Measurements from ENCODE around the gene TRIM40.
A peak's percentile ranks its signal among the peaks of the same experiment; 100 is the strongest.
"Not testable (repeated sequence)": the region's sequence is repeated elsewhere in the genome, so short reads cannot be mapped to it uniquely, and the experiment has no call there.

TRIM40 gene

DNA sequence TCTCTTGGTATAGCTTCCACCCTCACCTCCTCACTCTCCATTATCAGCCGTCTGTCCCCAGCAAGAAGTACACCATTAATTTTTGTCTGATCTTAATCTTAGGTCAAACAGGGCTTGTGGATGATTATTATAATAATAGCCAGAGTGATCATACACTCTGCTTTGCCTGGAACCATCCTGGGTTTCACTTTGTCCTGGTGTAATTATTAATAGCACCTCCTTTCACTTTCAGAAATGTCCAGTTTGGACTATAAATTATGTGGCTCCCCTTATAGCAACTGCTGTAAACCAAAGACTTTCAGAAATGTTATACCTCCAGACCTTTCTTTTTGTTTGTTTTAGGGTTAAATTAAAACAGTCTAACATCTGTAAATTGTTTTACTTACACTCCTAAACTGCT lies 22.1 kb upstream of the TRIM40 start:
- DNase-seq, result no peak

DNA sequence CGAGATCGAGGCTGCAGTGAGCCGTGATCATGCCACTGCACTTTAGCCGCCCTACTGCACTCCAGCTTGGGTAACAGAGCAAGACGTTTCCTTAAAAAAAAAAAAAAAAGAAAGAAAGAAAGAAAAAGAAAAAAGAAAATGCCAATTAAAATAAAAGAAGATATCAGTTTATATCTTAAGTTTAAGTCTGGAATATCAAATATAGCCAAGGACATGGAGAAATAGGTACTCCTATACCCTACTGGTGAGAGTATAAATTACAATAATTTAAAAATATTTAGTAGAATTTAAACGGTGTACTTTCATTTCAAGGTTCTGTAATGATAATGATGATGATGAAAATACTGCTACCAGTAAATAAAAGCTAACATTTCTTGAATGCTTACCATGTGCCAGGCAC lies 19.2 kb upstream of the TRIM40 start:
- DNase-seq, result no peak

DNA sequence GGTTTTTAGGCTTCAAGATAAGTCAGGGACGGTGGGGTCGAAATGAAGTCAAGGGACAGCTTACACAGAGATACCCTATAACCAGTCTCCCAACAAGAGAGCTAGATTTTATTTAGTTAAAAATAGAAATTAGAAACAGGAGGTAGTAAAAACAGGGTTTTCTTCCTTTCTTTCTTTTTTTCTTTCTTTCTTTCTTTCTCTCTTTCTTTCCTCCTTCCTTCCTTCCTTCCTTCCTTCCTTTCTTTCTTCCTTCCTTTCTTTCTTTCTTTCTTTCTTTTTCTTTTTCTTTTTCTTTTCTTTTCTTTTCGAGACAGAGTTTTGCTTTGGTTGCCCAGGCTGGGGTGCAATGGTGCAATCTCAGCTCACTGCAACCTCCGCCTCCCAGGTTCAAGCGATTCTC lies 17.2 kb upstream of the TRIM40 start:
- not testable (repeated sequence) for DNase-seq

DNA sequence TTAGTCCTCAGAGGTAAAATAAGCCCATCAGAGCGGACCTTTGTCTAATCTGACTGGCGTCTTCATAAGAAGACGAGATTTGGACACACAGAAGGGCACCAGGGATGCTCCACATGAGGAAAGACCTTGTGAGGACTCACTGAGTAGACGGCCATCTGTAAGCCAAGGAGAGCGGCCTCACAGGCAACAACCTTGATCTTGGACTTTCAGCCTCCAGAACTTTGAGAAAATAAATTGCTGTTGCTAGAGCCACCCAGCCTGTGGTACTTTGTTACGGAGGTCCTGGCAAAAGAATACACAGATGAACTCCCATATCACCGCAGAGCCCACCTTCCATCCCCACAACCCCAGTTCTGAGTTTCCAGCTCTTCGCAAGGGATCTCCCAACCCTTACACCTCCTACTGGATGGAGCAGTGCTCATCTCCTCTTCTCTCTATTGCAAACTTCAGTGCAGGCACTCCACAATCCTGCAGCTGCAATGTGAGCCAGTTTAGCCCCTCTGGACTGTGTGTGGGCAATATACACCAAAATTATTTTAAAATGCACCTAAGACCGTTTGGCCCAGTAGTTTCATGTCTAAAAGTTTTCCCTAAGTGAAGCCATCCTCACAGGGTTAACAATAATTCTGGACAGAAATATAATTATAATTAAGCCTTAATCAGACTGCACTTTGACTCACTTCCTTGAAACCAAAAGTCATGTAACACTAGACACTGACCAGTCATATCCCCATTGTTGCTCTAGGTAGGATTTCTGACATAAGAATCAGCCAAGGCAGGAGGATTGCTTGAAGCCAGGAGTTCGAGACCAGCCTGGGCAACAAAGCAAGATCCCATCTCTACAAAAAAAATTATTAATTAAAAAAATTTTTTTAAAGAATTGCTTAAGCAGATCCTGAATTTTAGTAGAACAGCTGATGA lies 14.2 kb upstream of the TRIM40 start:
- DNase-seq, result no peak

DNA sequence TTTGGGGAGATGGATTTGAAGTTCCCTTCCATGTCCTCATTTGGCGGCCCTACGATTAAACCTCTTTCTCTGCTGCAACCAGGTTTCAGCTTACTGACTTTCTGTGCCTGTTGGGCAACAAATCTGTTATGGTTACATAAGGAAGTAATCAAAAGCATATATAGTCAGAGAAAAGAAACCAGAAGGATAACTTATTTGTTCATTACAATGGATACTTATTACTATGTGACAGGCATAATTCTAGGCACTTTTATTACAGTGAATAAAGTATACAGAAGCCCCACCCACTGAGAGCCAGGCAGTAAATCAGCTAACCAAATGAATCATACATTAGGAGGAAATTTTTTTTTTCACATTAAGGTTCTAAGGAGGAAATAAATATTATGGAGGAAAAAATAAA lies 13.4 kb upstream of the TRIM40 start:
- no peak for DNase-seq

DNA sequence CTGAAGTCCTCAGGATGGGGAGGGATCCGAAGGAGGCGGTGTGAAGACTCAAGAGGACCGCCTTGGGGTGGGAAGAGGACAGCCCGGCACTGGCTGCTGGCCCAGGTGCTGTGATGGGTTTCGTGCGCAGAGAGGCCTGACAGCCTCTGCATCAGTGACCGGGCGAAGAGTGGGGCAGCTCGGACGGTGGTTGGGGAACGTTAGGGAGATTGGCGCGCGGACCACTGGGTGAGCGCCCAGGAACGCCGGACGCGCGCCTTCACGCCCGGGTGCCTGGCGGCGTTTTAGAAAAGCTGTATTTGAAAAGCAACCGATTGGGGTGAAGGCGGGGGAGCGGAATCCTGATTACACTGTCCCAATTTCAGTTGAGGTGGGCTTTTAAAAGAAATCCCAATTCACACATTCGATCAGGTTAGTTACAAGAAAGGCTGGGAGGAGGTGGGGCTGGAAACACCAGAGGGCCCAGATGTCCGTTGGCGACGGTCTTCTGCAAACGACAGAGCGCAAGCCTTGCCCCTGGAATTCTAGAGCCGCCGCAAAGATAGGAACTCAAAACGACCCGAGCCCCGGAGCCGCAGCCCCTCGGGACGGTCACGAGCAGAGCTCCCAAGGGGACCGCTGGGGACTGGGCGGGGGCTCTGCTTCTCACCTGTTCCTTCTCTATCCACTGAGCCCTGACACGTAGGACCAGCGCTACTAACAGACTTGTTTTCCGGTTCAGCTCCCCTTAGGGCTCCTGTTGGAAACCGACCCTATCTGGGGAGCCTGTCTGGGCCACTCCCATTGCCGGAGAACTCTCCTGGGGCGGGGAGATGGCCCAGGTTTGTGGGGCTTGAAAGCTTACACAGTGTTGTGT lies 8.5 kb upstream of the TRIM40 start:
- no peak for DNase-seq

DNA sequence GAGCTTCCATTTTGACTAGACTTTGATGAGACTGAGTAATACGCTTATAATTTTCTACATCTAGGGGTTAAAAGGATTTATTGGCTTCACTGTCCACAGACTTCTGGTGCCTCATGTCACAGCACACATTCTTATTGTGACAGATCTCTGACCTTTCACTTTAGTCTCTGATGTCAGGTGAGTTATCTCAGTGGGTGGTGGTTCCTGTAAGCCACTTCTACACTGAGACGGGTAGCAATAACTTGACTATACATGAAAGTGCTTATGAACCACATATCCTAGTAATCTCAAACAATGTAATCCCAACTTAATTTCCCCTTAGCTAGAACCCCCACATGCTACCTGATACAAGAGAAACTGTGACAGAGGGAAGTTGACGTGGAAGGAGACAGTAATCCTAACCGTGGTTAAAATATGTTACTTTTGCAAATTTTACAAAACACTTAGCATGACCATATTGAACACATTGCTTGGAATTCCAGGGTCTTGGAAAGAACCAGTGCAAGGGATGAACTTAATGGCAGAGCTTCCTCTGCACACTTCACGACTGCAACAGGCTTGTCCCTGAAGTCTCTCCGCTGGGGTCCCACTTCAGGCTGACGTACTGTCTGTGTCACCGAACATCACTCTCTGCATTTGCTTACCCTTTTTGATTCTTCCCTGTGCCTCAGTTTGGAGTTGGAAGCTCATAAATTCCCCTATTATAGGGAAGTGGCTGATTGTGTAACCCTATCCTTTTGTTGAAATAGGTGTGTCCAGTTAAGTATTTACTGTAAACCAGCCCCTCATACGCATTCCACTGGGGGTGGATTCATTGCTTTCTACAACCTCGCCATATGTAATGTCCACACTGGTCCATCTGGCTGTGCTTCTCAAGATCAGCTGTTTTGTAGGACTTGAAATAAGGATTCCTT lies 6.4 kb upstream of the TRIM40 start:
- no peak for DNase-seq

DNA sequence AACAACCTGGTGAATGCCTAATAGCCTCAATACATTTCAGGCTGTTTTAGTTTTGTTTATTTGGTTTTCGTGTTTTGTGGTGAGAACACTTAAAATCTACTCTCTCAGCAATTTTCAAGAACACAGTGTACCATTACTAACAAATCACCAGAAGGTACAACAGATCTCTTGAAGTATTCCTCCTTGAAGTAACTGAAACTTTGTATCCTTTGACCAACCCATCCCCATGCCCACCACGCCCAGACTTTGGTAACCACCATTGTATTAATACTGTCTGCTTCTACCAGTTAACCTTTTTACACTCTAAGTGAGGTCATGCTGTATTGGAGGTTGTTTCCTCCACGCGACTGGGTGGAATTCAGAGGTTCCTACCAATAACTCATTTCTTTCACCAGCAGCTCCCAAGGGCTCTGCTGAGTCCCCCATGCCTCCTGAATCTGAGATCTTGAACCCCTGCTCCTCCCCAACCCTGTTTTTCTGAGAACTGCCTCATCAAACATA lies 5.7 kb upstream of the TRIM40 start:
- no peak for DNase-seq

DNA sequence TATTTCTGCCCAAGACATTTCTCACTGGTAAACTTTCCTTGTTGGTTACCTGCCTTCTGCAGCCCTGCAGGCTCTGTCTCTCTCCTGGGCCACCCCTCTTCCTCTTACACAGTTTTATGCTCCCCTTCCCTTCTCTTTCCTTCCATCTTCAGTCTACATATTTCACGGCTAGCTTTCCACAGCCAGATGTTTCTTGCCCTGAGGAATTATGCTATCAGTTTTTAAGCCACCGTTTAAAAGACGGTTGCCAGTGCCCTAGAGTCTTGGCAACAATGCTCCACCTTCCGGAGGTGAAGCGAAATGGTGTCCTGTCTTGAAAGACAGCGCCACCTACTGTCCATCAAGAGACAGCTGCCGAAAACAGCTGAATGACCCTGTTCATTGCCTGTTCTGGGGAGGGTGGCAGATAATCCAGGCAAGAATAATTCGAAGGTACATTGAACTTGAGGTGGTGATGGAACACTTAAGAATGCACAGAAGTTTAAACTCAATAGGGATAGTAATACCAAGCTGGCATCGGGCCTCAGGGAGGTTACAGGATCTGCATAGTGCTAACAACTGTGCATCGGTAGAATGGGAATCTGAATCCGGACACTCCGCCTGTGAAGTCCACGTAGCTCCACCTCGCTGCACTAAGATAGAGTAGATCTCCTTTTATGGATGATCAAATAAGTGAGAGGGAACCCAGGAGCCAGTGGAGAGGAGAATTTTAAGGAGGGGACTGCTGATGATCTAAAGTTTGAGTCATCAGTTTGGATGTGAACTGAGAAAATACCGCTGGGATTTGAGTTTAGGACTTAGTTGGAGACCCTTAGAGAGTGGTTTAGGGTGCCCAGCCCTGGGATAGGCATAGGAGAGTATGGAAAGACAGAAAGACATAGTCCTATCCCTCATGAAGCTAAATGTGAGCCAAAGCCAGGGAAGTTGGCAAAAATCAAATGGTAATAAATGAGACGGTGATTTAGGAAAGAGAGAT lies 4.8 kb upstream of the TRIM40 start:
- DNase-seq, result peak; percentile 75

DNA sequence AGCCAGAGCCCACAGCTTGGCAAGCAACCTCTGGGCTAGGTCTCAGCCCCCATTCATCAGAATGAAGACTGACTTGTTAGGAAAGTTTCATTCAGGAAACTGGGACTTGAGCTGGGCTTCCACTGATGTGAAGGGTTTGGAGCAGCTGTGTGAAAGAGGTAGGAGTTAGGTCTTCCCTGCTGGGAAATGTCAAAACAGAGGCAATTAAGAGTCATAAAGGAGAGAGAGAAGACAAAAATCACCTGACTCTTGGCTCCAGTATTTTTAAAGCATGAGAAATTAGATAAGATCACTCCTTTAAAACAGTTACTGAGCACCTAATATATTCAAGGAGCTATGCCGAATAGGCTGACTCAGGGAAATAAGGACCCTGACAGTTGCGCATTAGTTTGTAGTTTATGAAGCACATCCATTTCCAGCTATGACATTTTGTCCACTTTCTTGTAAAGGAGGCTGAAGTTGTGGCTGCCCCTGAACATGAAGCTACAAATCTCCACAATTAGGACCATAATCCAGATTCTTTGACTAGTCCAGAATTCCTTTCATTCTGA lies 3.9 kb upstream of the TRIM40 start:
- DNase-seq, result no peak

DNA sequence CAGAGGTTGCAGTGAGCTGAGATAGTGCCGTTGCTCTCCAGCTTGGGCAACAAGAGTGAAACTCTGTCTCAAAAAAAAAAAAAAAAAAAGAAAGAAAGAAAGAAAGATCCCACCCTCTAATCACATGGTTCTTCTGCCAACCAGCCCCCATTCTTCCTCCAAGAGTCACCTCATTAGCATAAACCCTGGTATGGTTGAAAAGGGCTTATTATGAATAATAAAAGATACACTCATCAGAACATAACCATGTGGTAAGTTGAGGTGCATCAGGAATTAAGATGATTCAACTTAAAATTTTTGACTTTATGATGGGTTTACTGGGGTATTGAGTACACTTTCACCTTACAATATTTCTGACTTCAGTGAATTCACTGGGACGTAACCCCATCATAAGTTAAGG lies 793 bp upstream of the TRIM40 start:
- no peak for DNase-seq

DNA sequence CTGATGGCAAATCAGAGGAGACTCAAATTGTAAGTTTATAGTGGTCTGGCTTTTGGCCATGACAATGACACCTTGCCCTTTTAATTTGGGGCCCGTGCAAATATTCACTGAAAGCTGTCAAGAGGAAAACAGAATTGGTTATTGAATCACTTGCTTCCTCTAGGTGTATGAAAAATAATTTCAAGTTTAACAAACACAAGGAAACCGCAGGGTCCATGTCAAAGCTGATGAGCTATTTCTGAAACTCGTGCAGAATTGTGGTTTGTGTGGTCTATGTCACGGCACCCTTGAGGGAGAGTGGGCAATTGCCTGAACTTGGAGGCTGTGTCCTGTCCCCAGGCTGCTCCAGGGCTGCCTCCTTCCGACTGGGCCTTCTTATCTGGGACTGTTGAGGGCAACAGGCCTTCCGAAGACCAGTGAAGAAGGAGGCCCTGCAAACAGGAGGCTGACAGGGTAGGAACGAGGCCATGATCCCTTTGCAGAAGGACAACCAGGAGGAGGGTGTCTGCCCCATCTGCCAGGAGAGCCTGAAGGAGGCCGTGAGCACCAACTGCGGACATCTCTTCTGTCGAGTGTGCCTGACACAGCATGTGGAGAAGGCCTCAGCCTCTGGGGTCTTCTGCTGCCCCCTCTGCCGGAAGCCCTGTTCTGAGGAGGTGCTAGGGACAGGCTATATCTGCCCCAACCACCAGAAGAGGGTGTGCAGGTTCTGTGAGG lies 788 bp downstream of the TRIM40 start:
- no peak for DNase-seq

DNA sequence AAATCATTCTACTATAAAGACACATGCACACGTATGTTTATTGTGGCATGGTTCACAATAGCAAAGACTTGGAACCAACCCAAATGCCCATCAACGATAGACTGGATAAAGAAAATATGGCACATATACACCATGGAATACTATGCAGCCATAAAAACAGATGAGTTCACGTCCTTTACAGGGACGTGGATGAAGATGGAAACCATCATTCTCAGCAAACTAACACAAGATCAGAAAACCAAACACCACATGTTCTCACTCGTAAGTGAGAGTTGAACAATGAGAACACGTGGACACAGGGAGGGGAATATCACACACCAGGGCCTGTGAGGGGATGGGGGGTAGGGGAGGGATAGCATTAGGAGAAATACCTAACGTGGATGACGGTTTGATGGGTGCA lies 4.3 kb downstream of the TRIM40 start:
- not testable (repeated sequence) for DNase-seq

DNA sequence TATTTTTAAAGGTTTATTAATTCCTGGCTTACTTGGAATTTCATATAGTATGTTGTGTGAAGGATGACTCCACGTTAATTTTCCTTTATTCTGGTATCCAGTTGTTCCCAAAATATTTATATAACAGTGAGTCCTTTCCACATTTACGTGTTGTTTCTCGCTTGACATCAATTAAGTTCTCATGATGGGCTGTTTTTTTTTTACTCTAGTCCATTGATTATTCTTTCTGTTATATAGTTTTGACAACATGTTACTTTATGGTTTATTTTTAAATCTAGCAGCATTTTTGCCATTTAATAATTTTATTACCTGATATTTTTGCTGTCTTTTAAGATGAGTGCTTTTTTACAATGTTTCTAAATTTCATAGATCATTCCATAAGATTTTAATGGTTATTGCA lies 6.7 kb downstream of the TRIM40 start:
- no peak for DNase-seq

DNA sequence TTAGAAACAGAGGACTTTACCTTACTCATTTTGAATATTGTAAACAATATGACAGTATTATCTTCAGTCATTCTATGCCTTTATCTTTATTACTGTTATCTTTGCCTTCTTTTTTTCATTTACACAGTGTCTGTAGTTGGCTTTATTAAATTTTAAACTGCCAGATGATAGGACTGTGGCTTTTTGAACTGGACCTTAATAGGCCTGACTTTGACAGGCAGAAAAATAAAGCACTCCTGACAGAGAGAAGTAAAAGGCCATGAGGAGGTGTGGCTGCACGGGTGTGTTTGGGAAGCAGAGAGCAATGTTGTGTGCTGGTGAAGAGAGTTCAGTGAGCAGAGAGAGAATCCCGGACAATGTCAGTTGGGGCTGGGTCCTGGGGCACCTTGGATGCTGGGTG lies 7.8 kb downstream of the TRIM40 start:
- DNase-seq, result no peak

DNA sequence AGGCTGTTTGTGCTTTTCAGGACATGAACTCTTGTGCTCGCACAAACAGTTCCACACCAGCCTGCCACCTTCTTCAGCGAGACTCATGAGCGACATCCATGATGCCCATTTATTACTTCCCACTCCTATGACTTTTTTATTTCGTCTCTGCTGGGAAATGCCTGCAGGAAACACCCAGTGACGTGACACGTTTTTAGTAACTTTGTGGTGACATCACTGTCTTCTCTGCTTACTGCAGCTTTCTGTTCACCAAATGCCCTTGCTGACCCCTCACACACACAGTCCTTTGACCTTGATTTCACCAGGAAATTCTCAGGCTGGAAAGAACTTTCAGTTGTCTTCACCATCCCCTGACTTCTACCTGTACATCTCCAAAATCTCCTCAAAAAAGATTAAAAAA lies 8.9 kb downstream of the TRIM40 start:
- no peak for DNase-seq

DNA sequence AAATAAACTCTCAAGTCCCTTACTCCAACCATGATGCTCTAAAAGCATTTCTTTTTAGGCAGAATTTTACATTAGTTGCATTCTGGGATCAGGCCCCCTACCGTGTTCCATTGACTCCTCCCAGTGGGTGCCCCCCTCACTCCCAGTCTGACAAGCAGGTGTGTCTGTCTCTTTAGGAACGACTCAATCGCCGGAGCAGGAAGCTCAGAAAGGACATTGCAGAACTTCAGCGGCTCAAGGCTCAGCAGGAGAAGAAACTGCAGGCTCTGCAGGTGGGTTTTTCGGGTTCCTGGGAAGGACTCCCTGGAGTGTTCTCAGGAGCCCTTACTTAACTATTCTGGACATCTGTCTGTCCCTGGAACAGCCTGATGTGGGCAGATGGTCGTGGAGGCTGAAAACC lies 9.9 kb downstream of the TRIM40 start:
- DNase-seq, result no peak

DNA sequence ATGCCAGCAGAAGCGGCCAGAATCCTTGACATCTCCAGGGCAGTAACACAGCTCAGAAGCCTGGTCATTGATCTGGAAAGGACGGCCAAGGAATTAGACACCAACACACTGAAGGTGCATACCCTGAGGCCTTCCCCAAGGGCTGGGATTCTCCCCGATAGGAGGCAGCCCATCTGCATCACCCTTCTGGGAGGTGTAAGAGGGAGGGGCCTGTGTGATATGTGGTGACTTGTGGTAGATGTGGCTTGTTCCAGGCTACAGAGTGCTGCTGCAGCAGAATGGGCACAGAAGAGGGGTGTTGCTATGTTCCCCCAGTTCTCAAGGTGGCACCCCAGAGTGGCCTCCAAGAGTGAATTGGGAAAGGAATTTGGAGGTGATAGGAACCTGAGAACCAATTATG lies 11.2 kb downstream of the TRIM40 start:
- DNase-seq, result no peak

DNA sequence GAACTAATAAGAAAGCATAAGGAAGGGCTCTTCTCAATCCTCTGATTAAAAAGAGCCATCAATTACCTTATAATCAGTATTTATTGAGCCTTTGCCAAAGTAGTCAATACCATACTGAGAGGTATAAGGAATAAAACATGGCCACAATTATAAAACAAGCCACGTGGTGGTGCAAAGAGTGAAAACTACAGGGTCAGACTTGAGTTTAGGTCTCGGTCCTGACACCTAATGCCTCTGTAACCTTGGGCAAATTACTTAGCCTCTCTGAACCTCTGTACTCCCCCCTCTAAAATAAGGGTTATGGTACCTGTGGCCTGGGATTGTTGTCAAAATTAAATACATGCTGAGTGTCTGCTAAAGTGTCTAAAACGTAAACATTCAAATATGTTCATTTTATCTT lies 13.3 kb downstream of the TRIM40 start:
- no peak for DNase-seq

DNA sequence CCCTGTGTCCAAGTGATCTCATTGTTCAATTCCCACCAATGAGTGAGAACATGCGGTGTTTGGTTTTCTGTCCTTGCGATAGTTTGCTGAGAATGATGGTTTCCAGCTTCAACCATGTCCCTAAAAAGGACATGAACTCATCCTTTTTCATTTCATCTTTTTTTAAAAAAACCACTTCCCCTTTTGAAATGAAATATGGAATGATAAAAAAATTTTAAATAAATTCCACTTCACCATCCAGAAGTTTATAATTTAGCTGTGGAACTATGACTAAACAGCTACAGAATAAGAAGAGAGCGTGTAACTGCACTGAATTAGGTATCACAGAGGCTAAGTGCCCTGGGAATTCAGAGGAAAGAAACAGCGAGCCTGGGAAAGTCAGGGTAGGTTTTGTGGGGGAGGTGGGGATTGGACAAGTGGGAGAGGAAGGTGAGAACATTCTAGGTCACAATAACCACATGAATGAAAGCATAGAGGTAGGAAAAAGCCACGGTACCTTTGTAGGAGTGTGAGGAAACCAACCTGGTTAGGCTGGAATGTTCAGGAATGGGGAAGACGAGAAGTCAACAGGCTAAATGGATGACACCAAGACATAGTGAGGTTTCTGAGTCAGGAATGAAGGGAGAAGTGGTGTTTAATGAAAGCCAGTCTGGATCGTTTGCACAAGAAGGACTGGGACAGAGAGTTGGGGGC lies 14.1 kb downstream of the TRIM40 start:
- DNase-seq, result no peak
